GM21619 (cell line): ENCODE measurements around the gene PTPRA.
"Not testable (repeated sequence)": the region's sequence is repeated elsewhere in the genome, so short reads cannot be mapped to it uniquely, and the experiment has no call there.

Source experiments
- ATAC-seq: cut with Tn5 transposase; IDR thresholded peaks from one replicate; pipeline ENCODE4 v1.9.1; 2021; ENCODE audit not compliant: unreplicated experiment

Gene PTPRA

GRCh38 chr20:2873010-2873746 lies at the start of gene PTPRA:
Gene PTPRA, plus strand, starts transcription at chr20:2873481. Its CDS starts 90,797 bp downstream, at chr20:2964278.
- ATAC-seq: peak; percentile 87

- no peak for ATAC-seq
These were observed 47.5 kb upstream of the PTPRA start for GRCh38 chr20:2825761-2826160.

- ATAC-seq: no peak
These were observed 46.6 kb upstream of the PTPRA start for GRCh38 chr20:2826655-2827054.

GRCh38 chr20:2829376-2829775 lies 43.9 kb upstream of the PTPRA start:
- ATAC-seq: no peak

GRCh38 chr20:2831206-2831605 lies 42.1 kb upstream of the PTPRA start:
- not testable (repeated sequence) for ATAC-seq

GRCh38 chr20:2833761-2834160 lies 39.5 kb upstream of the PTPRA start:
- no peak for ATAC-seq

- no peak for ATAC-seq
These were observed 38.7 kb upstream of the PTPRA start for GRCh38 chr20:2834401-2835110.

- ATAC-seq: no peak
These were observed 37.9 kb upstream of the PTPRA start for GRCh38 chr20:2835331-2835796.

GRCh38 chr20:2836035-2836434 lies 37.2 kb upstream of the PTPRA start:
- ATAC-seq: no peak

GRCh38 chr20:2837221-2837960 lies 35.9 kb upstream of the PTPRA start:
- ATAC-seq: no peak

- ATAC-seq: no peak
These were observed 35.0 kb upstream of the PTPRA start for GRCh38 chr20:2838170-2838797.

GRCh38 chr20:2838847-2839671 lies 34.2 kb upstream of the PTPRA start:
- no peak for ATAC-seq

GRCh38 chr20:2839732-2840137 lies 33.5 kb upstream of the PTPRA start:
- ATAC-seq: no peak

- ATAC-seq: peak; percentile 96
These were observed 32.9 kb upstream of the PTPRA start, which contains the start of the genes PCED1A and VPS16 for GRCh38 chr20:2840138-2840966. Gene PCED1A, minus strand, starts transcription at chr20:2840655. Its CDS starts 743 bp downstream, at chr20:2839912. Gene VPS16, plus strand, starts transcription at chr20:2840745. Its CDS starts 30 bp downstream, at chr20:2840775.

- ATAC-seq: peak; percentile 31
These were observed 32.2 kb upstream of the PTPRA start for GRCh38 chr20:2840967-2841531.

- no peak for ATAC-seq
These were observed 27.7 kb upstream of the PTPRA start for GRCh38 chr20:2845607-2846006.

GRCh38 chr20:2846698-2847097 lies 26.6 kb upstream of the PTPRA start:
- ATAC-seq: no peak

GRCh38 chr20:2847802-2848201 lies 25.5 kb upstream of the PTPRA start:
- no peak for ATAC-seq

- ATAC-seq: no peak
These were observed 23.8 kb upstream of the PTPRA start for GRCh38 chr20:2849529-2849928.
